H1 (cell line): ENCODE results near the gene TEX51. TPM values are rescaled to one million over a fixed set of nuclear protein-coding genes. Genes with fewer than 3 reads are reported as not detected.

Source experiments
- CTCF ChIA-PET: fragments of 300-600 bp; sonication (Branson Sonifier 250); formaldehyde crosslinking; loops from one replicate; lab custom pipeline; 2021; ENCODE audit not compliant: partially characterized antibody; lab: Charles Lee
- POLR2A ChIA-PET: fragments of 300-600 bp; sonication (Branson Sonifier 250); formaldehyde crosslinking; loops from one replicate; lab custom pipeline; 2021; ENCODE audit warnings: inconsistent platforms; ENCODE audit not compliant: partially characterized antibody; lab: Charles Lee
- DNase-seq, 2 experiments: peaks; one replicate each; pipeline versions ENCODE4 v3.0.0 to v3.0.0-alpha.2; 2010 to 2022; ENCODE audit warnings: low spot score in 2 of 2, low read depth in 1 of 2, mixed read lengths in 1 of 2
- FAIRE-seq: peaks from 2 replicates; lab custom pipeline; 2011; peaks lifted over from hg19 to GRCh38; lab: Jason Lieb, UNC
- H2AFZ ChIP-seq: 2 replicates; pipeline ENCODE4 v1.8.1; 2012; ENCODE audit warnings: low read length, inconsistent platforms
- H2AK5ac ChIP-seq: 2 replicates; pipeline ENCODE4 v1.6.1; 2013; ENCODE audit warnings: low read depth, low read length
- H2BK120ac ChIP-seq: replicated peaks from 2 replicates; pipeline ENCODE3; 2013; ENCODE audit warnings: low read depth, low read length, inconsistent platforms
- H2BK12ac ChIP-seq: 2 replicates; pipeline ENCODE4 v1.6.1; 2013; ENCODE audit warnings: low read depth, low read length
- H2BK15ac ChIP-seq: 2 replicates; pipeline ENCODE4 v1.6.1; 2013; ENCODE audit warnings: low read length
- H2BK20ac ChIP-seq: 2 replicates; pipeline ENCODE4 v1.6.1; 2013; ENCODE audit warnings: low read length
- H2BK5ac ChIP-seq: 2 replicates; pipeline ENCODE4 v1.6.1; 2013; ENCODE audit warnings: low read depth, low read length
- H3K14ac ChIP-seq: 2 replicates; pipeline ENCODE4 v1.6.1; 2013; ENCODE audit warnings: inconsistent platforms; ENCODE audit not compliant: insufficient read length
- H3K18ac ChIP-seq: 2 replicates; pipeline ENCODE4 v1.6.1; 2013; ENCODE audit warnings: low read length; ENCODE audit errors: extremely low read depth
- H3K23ac ChIP-seq: 2 replicates; pipeline ENCODE4 v1.6.1; 2013; ENCODE audit warnings: inconsistent platforms; ENCODE audit not compliant: insufficient read length
- H3K23me2 ChIP-seq: 2 replicates; pipeline ENCODE4 v1.6.1; 2013; ENCODE audit warnings: low read depth, low read length
- H3K27ac ChIP-seq: 2 replicates; pipeline ENCODE4 v1.6.1; 2011; ENCODE audit warnings: low read depth, low read length, inconsistent platforms
- H3K27me3 ChIP-seq, 4 experiments: replicated peaks in 1 of 4; 1 replicate in 1 of 4; 2 replicates in 3 of 4; pipeline versions ENCODE4 v1.6.1 to v1.8.1; 2011 to 2013; ENCODE audit warnings: low read length in 3 of 4, mild to moderate bottlenecking in 3 of 4, inconsistent platforms in 2 of 4, mixed read lengths in 2 of 4, moderate library complexity in 1 of 4; ENCODE audit not compliant: control insufficient read depth in 3 of 4, insufficient read depth in 3 of 4; ENCODE audit errors: extremely low read depth in 1 of 4
- H3K36me3 ChIP-seq, 4 experiments: 2 replicates each; pipeline versions ENCODE4 v1.6.1 to v1.8.1; 2011 to 2013; ENCODE audit warnings: mild to moderate bottlenecking in 4 of 4, low read length in 3 of 4, moderate library complexity in 2 of 4, control low read depth in 1 of 4, inconsistent platforms in 1 of 4; ENCODE audit not compliant: insufficient read depth in 4 of 4, control insufficient read depth in 2 of 4
- H3K4ac ChIP-seq: replicated peaks from 2 replicates; pipeline ENCODE3; 2013; ENCODE audit warnings: low read length, low read depth, mixed read lengths, inconsistent platforms; ENCODE audit not compliant: insufficient read length
- H3K4me1 ChIP-seq, 4 experiments: replicated peaks in 1 of 4; 1 replicate in 1 of 4; 2 replicates in 3 of 4; pipeline versions ENCODE4 v1.6.1 to v1.8.1; 2011 to 2013; ENCODE audit warnings: low read length in 3 of 4, inconsistent platforms in 2 of 4, mixed read lengths in 1 of 4; ENCODE audit not compliant: insufficient read depth in 4 of 4, control insufficient read depth in 3 of 4
- H3K4me2 ChIP-seq, 2 experiments: 2 replicates each; pipeline versions ENCODE4 v1.6.1 to v1.8.1; 2011 to 2013; ENCODE audit warnings: low read depth in 2 of 2, low read length in 2 of 2, control low read depth in 1 of 2, inconsistent platforms in 1 of 2, mild to moderate bottlenecking in 1 of 2; ENCODE audit not compliant: insufficient read depth in 1 of 2
- H3K4me3 ChIP-seq, 4 experiments: fragments of 200-600, 300-600 bp in 1 of 4; sonication (generic), shearing (Covaris generic), sonication (Bioruptor Twin) in 1 of 4; 2 replicates each; pipeline versions ENCODE4 v1.5.1 to v1.8.1; 2011 to 2016; ENCODE audit warnings: low read length in 4 of 4, low read depth in 3 of 4, control low read depth in 2 of 4, inconsistent platforms in 2 of 4, mild to moderate bottlenecking in 2 of 4, mixed read lengths in 1 of 4, moderate library complexity in 1 of 4; ENCODE audit not compliant: insufficient read depth in 2 of 4; ENCODE audit errors: extremely low read depth in 1 of 4
- H3K56ac ChIP-seq: replicated peaks from 2 replicates; pipeline ENCODE3; 2013; ENCODE audit warnings: low read depth, mild to moderate bottlenecking, mixed read lengths, low read length, inconsistent platforms; ENCODE audit not compliant: insufficient read length
- H3K79me1 ChIP-seq: 2 replicates; pipeline ENCODE4 v1.6.1; 2013; ENCODE audit warnings: low read depth, low read length, control low read depth
- H3K79me2 ChIP-seq, 2 experiments: 2 replicates each; pipeline versions ENCODE4 v1.6.1 to v1.8.1; 2012 to 2013; ENCODE audit warnings: low read length in 2 of 2, mild to moderate bottlenecking in 2 of 2, inconsistent platforms in 1 of 2; ENCODE audit not compliant: insufficient read depth in 2 of 2, control insufficient read depth in 1 of 2
- H3K9ac ChIP-seq, 4 experiments: replicated peaks in 1 of 4; 1 replicate in 1 of 4; 2 replicates in 3 of 4; pipeline versions ENCODE4 v1.6.1 to v1.8.1; 2011 to 2013; ENCODE audit warnings: low read depth in 3 of 4, low read length in 3 of 4, control low read depth in 2 of 4, mild to moderate bottlenecking in 2 of 4, moderate library complexity in 2 of 4, inconsistent platforms in 1 of 4; ENCODE audit errors: extremely low read depth in 1 of 4
- H3K9me3 ChIP-seq, 2 experiments: 2 replicates each; pipeline versions ENCODE4 v1.6.1 to v1.8.1; 2012 to 2013; ENCODE audit warnings: mild to moderate bottlenecking in 2 of 2, moderate library complexity in 2 of 2, control low read depth in 1 of 2, inconsistent platforms in 1 of 2, low read depth in 1 of 2, low read length in 1 of 2, mixed read lengths in 1 of 2; ENCODE audit not compliant: insufficient read depth in 2 of 2
- H4K20me1 ChIP-seq, 2 experiments: replicated peaks in 1 of 2; 2 replicates each; pipeline versions ENCODE3 to v1.8.1; 2011 to 2013; ENCODE audit warnings: inconsistent platforms in 2 of 2, low read length in 2 of 2, mild to moderate bottlenecking in 1 of 2; ENCODE audit not compliant: insufficient read depth in 2 of 2, control insufficient read depth in 1 of 2
- H4K5ac ChIP-seq: 2 replicates; pipeline ENCODE4 v1.6.1; 2013; ENCODE audit warnings: low read length, low read depth, mixed read lengths, inconsistent platforms; ENCODE audit not compliant: insufficient read length
- H4K8ac ChIP-seq: 2 replicates; pipeline ENCODE4 v1.8.0; 2013; ENCODE audit warnings: mild to moderate bottlenecking, moderate library complexity, low read length, inconsistent platforms; ENCODE audit not compliant: insufficient read depth; ENCODE audit errors: extremely low read depth
- H4K91ac ChIP-seq: replicated peaks from 2 replicates; pipeline ENCODE3; 2013; ENCODE audit warnings: low read length, mixed read lengths, inconsistent platforms; ENCODE audit not compliant: insufficient read length
- CHD2 ChIP-seq: IDR thresholded peaks from 2 replicates; pipeline ENCODE4 v1.6.1; 2012; ENCODE audit warnings: low read length, improper control_type of control experiment
- MAFK ChIP-seq: IDR thresholded peaks from 2 replicates; pipeline ENCODE4 v1.6.1; 2012; ENCODE audit warnings: low read depth, mild to moderate bottlenecking, improper control_type of control experiment, low read length
- WGBS, 2 experiments: shearing (Covaris generic) in 1 of 2; methylation state at CpG; one replicate each; pipeline versions ENCODE4 v1.1.6 to v1.1.7; 2013 to 2015; ENCODE audit warnings: low lambda C conversion rate in 2 of 2, mixed read lengths in 2 of 2, inconsistent platforms in 1 of 2, low coverage in 1 of 2, missing lambda C conversion rate in 1 of 2; ENCODE audit not compliant: insufficient replicate concordance in 2 of 2, insufficient coverage in 1 of 2, insufficient read length in 1 of 2; ENCODE audit errors: extremely low coverage in 1 of 2, missing lambda C conversion rate in 1 of 2; 5-methylcytosine and 5-hydroxymethylcytosine counted together
- polyA plus RNA-seq, 7 experiments: library from polyadenylated mRNA; depleted of rRNA in 3 of 7; stranded (reverse) in 5 of 7; unstranded in 2 of 7; fragments of >200 nt in 5 of 7; fragments of 200-250 nt in 2 of 7; gene quantifications; 1 replicate in 5 of 7; 2 replicates in 1 of 7; 4 replicates in 1 of 7; pipeline versions ENCODE4 v1.2.1 to v1.2.3, GENCODE V29; 2011 to 2013; ENCODE audit warnings: missing spikeins in 2 of 7, mixed read lengths in 2 of 7
- total RNA-seq: library from RNA; stranded (reverse); fragmentation: NEBNext Ultra II Directional; extraction: Animal tissue kit (Norgen Biotek cat#: 25700); gene quantifications from 2 replicates; pipeline ENCODE4 v1.2.1, GENCODE V29; 2021

Gene TEX51
- total and polyA plus RNA-seq, 2 of the 8 experiments (the other 6 are each of a cell fraction or from before 2014, with no cell fraction given) = not detected

- Histone ChIP-seq H3K36me3 (no peaks in the 10 kb centered on the region), H3K14ac (no peak overlapping the region), H2BK5ac (no peak overlapping the region), H4K8ac (no peak overlapping the region), H3K4me1 (peaks cover 0 to 11% (median 7%) of the 10 kb centered on the region in 4 experiments; a peak in 5 of 7 replicates), H2AK5ac (no peak overlapping the region), H3K23ac (no peak overlapping the region)
- FAIRE-seq = no peak
- TF ChIP-seq MAFK (no peak), CHD2 (no peak)
- TF ChIP-seq, all 59 proteins: peak for 0
- H2BK120ac ChIP-seq = no peak overlapping the region
- H3K4me2 ChIP-seq = no peak overlapping the region
- peaks cover 9% of the 10 kb centered on the region; the same call in 1 of the 2 replicates for H3K23me2 ChIP-seq
- no peaks in the 10 kb centered on the region for H3K79me1 ChIP-seq
- 50% methylated on average over 2 of the region's 2 CpGs; no CpG with 5 or more reads in 1 of the 2 experiments for WGBS, 2 experiments
- no peak overlapping the region for H2AFZ ChIP-seq
- no peaks in the 10 kb centered on the region for H3K9me3 ChIP-seq
- POLR2A ChIA-PET = no interaction called here
- H2BK12ac ChIP-seq = no peak overlapping the region
- H2BK15ac ChIP-seq = no peak overlapping the region
- H3K27me3 ChIP-seq = peaks cover 0 to 8% (median 5%) of the 10 kb centered on the region in 4 experiments; a peak in 3 of 7 replicates
- H4K20me1 ChIP-seq = peaks cover 0 to 5% of the 10 kb centered on the region in 2 experiments
- H3K18ac ChIP-seq = no peak overlapping the region
- no peak overlapping the region for H4K5ac ChIP-seq
- H3K4ac ChIP-seq = no peak overlapping the region
- no peak overlapping the region for H4K91ac ChIP-seq
- H3K9ac ChIP-seq = no peak overlapping the region
- H3K56ac ChIP-seq = no peak overlapping the region
- no peaks in the 10 kb centered on the region for H3K79me2 ChIP-seq
- no peak overlapping the region for H3K4me3 ChIP-seq
- no peak overlapping the region for H3K27ac ChIP-seq
- no peak for DNase-seq
- CTCF ChIA-PET = interaction anchor here (1.1 to 1.6 kb wide), 4 partner anchors 8 to 49 kb away, joined by 3 to 4 read pairs (median 3); partner anchors contain the start of gene TEX51
- H2BK20ac ChIP-seq = no peak overlapping the region
These were observed 16.5 kb upstream of the TEX51 start for GRCh38 chr2:126882181-126882580.
